Measurements from ENCODE around the gene GPX3.

GPX3 gene

GRCh38 chr5:151067632-151068432 lies 47.4 kb downstream of the GPX3 start:
- DNase-seq = no peak
- intact Hi-C loops (cut with DNase I) = no loop called here

- intact Hi-C loops (cut with DNase I) = no loop called here
- DNase-seq = no peak
Observed at GRCh38 chr5:151068433-151069197, 48.2 kb downstream of the GPX3 start.

DNA sequence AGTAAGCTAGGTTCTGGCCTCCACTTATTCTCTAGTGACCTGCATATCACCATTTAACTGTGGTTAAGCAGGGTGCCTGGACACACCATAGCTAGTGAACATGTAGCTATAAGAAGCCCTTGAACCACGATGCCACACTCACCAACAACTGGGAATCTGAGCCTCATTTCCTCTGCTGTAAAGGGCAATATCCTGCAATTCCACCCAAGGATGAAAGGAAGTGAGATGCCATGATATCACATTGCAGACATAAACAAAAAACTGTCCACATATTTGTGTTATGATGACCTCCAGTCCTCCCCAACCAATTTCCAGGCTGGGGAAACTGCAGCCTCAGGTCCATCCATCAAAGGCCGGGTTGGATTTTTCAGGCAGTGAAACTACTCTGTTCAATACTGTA lies 50.1 kb downstream of the GPX3 start:
- DNase-seq = no peak
- intact Hi-C loops (cut with DNase I) = no loop called here

DNA sequence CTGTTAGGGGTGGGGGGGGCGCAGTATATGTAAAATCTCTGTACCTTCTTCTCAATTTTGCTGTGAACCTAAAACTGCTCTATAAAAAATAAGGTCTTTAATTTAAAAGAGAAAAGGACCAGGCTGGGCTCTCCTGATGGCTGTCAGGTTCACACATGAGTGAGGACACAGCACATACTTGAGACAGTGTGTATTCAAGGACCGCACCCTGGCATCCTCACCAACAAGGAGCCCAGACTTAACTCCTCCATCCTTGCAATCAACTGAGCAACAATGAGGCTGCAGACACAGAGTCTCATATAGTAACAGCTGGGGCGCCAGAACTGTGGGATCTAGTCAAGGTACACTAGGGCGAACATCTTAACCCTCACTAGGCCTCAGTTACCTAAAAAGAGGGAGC lies 50.6 kb downstream of the GPX3 start:
- intact Hi-C loops (cut with DNase I) = no loop called here
- DNase-seq = no peak

- intact Hi-C loops (cut with DNase I) = no loop called here
- no peak for DNase-seq
Observed at GRCh38 chr5:151071848-151072629, 51.6 kb downstream of the GPX3 start.

DNA sequence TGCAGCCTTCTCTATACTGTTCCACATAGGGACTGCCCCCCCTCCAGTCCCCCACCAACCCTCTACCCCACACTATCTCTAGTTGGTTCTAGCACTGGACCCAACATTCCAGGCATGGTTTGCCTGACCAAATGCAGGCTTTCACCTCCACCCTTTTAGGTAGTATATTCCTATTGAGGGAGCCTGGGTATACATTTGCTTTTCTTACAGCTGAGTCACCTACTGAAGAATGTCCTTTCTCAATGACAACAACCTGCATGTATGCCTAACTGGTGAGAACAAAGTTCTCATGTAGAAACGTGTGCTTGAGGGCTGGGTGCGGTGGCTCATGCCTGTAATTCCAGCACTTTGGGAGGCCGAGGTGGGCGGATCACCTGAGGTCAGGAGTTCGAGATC lies 52.2 kb downstream of the GPX3 start:
- intact Hi-C loops (cut with DNase I) = no loop called here
- no peak for DNase-seq

DNA sequence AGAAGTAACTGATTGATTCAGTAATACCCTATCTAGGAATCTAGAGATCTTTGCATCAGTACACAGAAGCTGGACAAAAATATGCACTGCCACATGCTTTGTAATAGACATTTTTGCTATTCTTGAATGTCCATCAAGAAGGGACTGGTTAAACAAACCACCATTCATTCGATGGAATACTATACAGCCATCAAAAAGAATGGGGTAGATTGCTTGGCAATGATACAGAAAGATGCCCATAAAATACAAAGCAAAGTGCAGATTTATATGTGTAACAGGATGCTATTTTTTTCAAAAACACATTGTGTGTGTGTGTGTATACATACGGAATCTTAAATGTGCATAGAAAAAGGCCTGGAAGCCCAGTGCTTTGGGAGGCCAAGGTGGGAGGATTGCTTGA lies 52.9 kb downstream of the GPX3 start:
- DNase-seq = no peak
- intact Hi-C loops (cut with DNase I) = no loop called here

- DNase-seq = no peak
- intact Hi-C loops (cut with DNase I) = no loop called here
Observed at GRCh38 chr5:151074557-151074956, 54.2 kb downstream of the GPX3 start.

DNA sequence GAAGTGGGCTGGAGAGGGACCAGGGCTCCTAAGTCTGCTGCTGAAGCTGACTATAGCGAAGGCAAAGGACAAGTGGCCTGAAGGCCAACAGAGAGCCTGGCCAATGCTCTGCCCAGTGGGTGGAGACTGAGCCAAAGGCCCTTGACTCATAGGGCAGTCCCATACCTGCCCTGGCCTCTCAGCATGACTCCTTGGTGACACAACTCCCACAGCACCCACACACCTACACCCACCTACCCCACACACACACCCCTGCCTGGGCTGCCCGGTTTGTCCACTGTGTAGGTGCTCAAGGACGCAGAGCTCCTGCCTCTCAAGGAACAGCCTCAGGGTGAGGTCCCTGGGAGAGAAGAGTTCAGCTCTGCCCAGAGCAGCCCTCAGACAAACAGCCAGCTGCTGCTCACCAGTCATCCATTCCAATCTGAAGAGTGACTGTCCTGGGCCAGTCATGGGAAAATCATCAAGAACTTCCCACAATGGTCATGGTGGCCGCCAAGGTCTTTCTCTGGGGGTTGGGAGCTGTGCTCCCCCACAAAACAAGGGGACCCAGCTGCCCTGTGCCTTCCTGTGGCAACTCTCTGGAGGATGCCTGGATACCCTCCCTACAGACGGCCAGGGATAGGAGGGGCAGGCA lies 55.4 kb downstream of the GPX3 start:
- intact Hi-C loops (cut with DNase I) = no loop called here
- DNase-seq = no peak

DNA sequence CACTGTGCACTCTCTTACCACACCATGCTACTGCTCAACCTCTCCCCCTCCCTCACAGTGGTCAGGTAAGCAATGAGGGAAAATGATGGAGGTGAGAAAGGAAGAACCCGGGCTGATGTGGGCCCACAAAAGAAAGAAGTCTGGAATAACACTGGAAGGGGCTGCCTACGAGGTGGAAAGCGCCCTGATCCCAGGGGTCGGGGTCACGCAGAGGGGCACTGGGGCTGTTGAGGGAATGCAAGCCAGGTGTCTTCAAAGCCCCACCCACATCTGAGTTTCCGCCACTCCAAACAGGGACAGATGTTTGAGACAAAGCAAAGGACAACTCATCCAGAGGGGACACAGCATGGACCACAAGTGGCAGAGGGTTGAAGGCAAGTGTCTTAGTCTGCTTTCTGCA lies 56.2 kb downstream of the GPX3 start:
- no peak for DNase-seq
- intact Hi-C loops (cut with DNase I) = no loop called here

GRCh38 chr5:151077419-151077818 lies 57.0 kb downstream of the GPX3 start:
- DNase-seq = no peak
- intact Hi-C loops (cut with DNase I) = no loop called here

- no peak for DNase-seq
- intact Hi-C loops (cut with DNase I) = no loop called here
Observed at GRCh38 chr5:151077967-151078366, 57.6 kb downstream of the GPX3 start.
